ENCODE data around the gene CDK7. TPM values are rescaled to one million over a fixed set of nuclear protein-coding genes. Genes with fewer than 3 reads are reported as not detected.

CDK7 gene
- total RNA-seq, 4 donors from 2014 or later = 16.1 to 27.4 (median 23.5) TPM

- intact Hi-C loops (cut with DNase I) = no loop called here
- WGBS = 66% methylated on average over 5 of the region's 5 CpGs
Observed at GRCh38 chr5:69276422-69277174, 41.9 kb downstream of the CDK7 start.

GRCh38 chr5:69279517-69279916 is 44.8 kb downstream of the CDK7 start:
- H3K36me3 ChIP-seq = peaks cover 5 to 91% (median 46%) of the 10 kb centered on the region in 4 donors
- 91% methylated on average over 5 of the region's 5 CpGs for WGBS
- H3K27me3 ChIP-seq = no peaks in the 10 kb centered on the region
- peaks cover 0 to 11% (median 0%) of the 10 kb centered on the region in 4 donors for H3K4me1 ChIP-seq
- no peaks in the 10 kb centered on the region for H3K9me3 ChIP-seq
- H3K27ac ChIP-seq (replicated peaks in 1 of 4) = no peak overlapping the region
- no peak for TF ChIP-seq POLR2A (IDR thresholded peaks at IDR 0.05; ENCODE audit: low read depth)
- TF ChIP-seq EP300 (IDR thresholded peaks at IDR 0.05) = no peak
- no peak for TF ChIP-seq POLR2AphosphoS5 (IDR thresholded peaks at IDR 0.05)
- TF ChIP-seq CTCF (IDR thresholded peaks at IDR 0.05) = no peak
- H3K4me3 ChIP-seq = no peak overlapping the region
- intact Hi-C loops (cut with DNase I) = no loop called here
- DNase-seq (ENCODE audit: extremely low spot score) = no peak

More at GRCh38 chr5:69276422-69277174, 41.9 kb downstream of the CDK7 start:
- Histone ChIP-seq H3K27ac (replicated peaks in 1 of 4) (peak overlapping the region; percentile 34 to 76 (median 50)), H3K27me3 (no peaks in the 10 kb centered on the region), H3K36me3 (peaks cover 5 to 84% (median 53%) of the 10 kb centered on the region in 4 donors), H3K4me3 (no peak overlapping the region), H3K4me1 (peaks cover 0 to 11% (median under 1%) of the 10 kb centered on the region in 4 donors), H3K9me3 (no peaks in the 10 kb centered on the region)
- no peak for DNase-seq (ENCODE audit: extremely low spot score)
- TF ChIP-seq POLR2AphosphoS5 (IDR thresholded peaks at IDR 0.05) = peak in 1 of 2 donors; percentile 42
- no peak for TF ChIP-seq CTCF (IDR thresholded peaks at IDR 0.05)

- Histone ChIP-seq H3K4me1 (peaks cover 0 to 9% (median 0%) of the 10 kb centered on the region in 4 donors), H3K27me3 (no peaks in the 10 kb centered on the region), H3K36me3 (peaks cover 5 to 91% (median 40%) of the 10 kb centered on the region in 4 donors), H3K27ac (replicated peaks in 1 of 4) (no peak overlapping the region), H3K4me3 (no peak overlapping the region), H3K9me3 (no peaks in the 10 kb centered on the region)
- 83% methylated on average over 1 of the region's 1 CpG for WGBS
- intact Hi-C loops (cut with DNase I) = no loop called here
- DNase-seq (ENCODE audit: extremely low spot score) = no peak
- TF ChIP-seq POLR2A (IDR thresholded peaks at IDR 0.05; ENCODE audit: low read depth) (no peak), POLR2AphosphoS5 (IDR thresholded peaks at IDR 0.05) (no peak), EP300 (IDR thresholded peaks at IDR 0.05) (no peak), CTCF (IDR thresholded peaks at IDR 0.05) (no peak)
Observed at GRCh38 chr5:69281114-69281513, 46.4 kb downstream of the CDK7 start.

GRCh38 chr5:69284203-69284602 is 49.5 kb downstream of the CDK7 start:
- WGBS = 94% methylated on average over 2 of the region's 2 CpGs
- no peak for DNase-seq (ENCODE audit: extremely low spot score)
- no peak overlapping the region for H3K27ac ChIP-seq (replicated peaks in 1 of 4)
- H3K36me3 ChIP-seq = peaks cover 5 to 64% (median 20%) of the 10 kb centered on the region in 4 donors
- no peaks in the 10 kb centered on the region for H3K27me3 ChIP-seq
- no peaks in the 10 kb centered on the region for H3K4me1 ChIP-seq
- intact Hi-C loops (cut with DNase I) = no loop called here
- no peak for TF ChIP-seq POLR2AphosphoS5 (IDR thresholded peaks at IDR 0.05)
- TF ChIP-seq POLR2A (IDR thresholded peaks at IDR 0.05; ENCODE audit: low read depth) = no peak
- TF ChIP-seq EP300 (IDR thresholded peaks at IDR 0.05) = no peak
- H3K9me3 ChIP-seq = no peaks in the 10 kb centered on the region
- H3K4me3 ChIP-seq = no peak overlapping the region

GRCh38 chr5:69285448-69286116 is 50.9 kb downstream of the CDK7 start:
- intact Hi-C loops (cut with DNase I) = no loop called here
- 83% methylated on average over 5 of the region's 5 CpGs for WGBS
- Histone ChIP-seq H3K9me3 (no peaks in the 10 kb centered on the region), H3K4me3 (no peak overlapping the region), H3K36me3 (peaks cover 0 to 51% (median 8%) of the 10 kb centered on the region in 4 donors), H3K27me3 (no peaks in the 10 kb centered on the region), H3K27ac (replicated peaks in 1 of 4) (no peak overlapping the region), H3K4me1 (no peaks in the 10 kb centered on the region)
- DNase-seq (ENCODE audit: extremely low spot score) = no peak
- no peak for TF ChIP-seq POLR2AphosphoS5 (IDR thresholded peaks at IDR 0.05)
